Gastrocnemius medialis (tissue), 4 donors: Measurements from ENCODE around the gene ARHGAP10.

ENCODE experiments used
- POLR2A ChIP-seq, 2 donors: fragments of 450-650 bp; IDR thresholded peaks; one replicate each; pipeline ENCODE4 v1.6.1; 2017; ENCODE audit warnings: antibody characterized with exemption in 2 of 2, mild to moderate bottlenecking in 2 of 2, moderate library complexity in 2 of 2
- TF ChIP-seq, protein P1 (sequence below), 5 experiments: fragments of 450-650 bp in 3 of 5; fragments of 200-600 bp in 2 of 5; sonication (generic) in 2 of 5; IDR thresholded peaks in 4 of 5; conservative IDR thresholded peaks in 1 of 5; 1 replicate in 4 of 5; 2 replicates in 1 of 5; pipeline ENCODE4 v1.5.1; 2016 to 2019; ENCODE audit warnings: antibody characterized with exemption in 5 of 5, mild to moderate bottlenecking in 3 of 5, moderate library complexity in 3 of 5

DNA sequence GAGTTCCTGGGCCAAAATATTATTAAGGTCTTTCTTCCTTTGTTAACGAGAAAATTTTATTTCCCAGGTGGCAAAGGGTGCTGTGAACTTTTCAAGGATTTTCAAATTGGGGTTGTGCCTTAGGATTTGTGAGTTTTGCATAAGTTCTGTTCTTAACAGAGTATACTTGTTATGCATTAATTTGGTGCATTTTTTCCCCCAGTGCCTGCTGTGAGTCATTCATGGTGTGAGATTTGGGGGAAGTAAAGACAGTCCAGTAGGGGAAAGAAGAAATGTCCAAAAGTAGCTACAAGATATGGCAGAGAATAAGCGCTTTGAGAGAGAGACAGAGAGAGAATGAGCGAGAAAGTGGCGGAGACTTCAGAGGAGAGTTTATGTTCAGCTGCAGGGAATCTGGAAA, 239.2 kb downstream of the ARHGAP10 start:
- TF ChIP-seq, protein P1, sequence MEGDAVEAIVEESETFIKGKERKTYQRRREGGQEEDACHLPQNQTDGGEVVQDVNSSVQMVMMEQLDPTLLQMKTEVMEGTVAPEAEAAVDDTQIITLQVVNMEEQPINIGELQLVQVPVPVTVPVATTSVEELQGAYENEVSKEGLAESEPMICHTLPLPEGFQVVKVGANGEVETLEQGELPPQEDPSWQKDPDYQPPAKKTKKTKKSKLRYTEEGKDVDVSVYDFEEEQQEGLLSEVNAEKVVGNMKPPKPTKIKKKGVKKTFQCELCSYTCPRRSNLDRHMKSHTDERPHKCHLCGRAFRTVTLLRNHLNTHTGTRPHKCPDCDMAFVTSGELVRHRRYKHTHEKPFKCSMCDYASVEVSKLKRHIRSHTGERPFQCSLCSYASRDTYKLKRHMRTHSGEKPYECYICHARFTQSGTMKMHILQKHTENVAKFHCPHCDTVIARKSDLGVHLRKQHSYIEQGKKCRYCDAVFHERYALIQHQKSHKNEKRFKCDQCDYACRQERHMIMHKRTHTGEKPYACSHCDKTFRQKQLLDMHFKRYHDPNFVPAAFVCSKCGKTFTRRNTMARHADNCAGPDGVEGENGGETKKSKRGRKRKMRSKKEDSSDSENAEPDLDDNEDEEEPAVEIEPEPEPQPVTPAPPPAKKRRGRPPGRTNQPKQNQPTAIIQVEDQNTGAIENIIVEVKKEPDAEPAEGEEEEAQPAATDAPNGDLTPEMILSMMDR (IDR thresholded peaks at IDR 0.05 in 4 of 5, conservative IDR thresholded peaks at IDR 0.05 in 1 of 5) = no peak
- TF ChIP-seq POLR2A (IDR thresholded peaks at IDR 0.05) = no peak
